ENCODE measurements around the gene ZNF543.
A peak's percentile ranks its signal among the peaks of the same experiment; 100 is the strongest.

ZNF543 gene

DNA sequence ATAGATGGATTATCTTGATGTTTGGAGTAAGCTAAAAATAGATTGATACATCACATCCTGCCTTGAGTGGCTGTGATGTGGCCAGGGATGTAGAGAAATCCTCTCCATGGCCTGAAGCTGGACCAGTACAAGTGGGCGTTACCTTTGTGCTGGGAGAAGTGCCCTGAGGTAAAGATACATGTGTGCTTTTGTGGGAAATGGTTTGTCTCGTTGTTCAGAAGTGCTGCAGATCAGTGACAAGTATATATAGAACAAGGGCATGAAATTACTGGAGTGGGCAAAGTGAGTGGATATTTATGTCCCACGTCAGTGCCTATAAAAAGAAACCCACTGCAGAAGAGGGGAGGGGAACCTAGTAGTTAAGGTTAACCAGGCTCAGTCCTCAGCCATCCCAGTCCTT is 18.6 kb downstream of the ZNF543 start:
- TF ChIP-seq, protein P1, sequence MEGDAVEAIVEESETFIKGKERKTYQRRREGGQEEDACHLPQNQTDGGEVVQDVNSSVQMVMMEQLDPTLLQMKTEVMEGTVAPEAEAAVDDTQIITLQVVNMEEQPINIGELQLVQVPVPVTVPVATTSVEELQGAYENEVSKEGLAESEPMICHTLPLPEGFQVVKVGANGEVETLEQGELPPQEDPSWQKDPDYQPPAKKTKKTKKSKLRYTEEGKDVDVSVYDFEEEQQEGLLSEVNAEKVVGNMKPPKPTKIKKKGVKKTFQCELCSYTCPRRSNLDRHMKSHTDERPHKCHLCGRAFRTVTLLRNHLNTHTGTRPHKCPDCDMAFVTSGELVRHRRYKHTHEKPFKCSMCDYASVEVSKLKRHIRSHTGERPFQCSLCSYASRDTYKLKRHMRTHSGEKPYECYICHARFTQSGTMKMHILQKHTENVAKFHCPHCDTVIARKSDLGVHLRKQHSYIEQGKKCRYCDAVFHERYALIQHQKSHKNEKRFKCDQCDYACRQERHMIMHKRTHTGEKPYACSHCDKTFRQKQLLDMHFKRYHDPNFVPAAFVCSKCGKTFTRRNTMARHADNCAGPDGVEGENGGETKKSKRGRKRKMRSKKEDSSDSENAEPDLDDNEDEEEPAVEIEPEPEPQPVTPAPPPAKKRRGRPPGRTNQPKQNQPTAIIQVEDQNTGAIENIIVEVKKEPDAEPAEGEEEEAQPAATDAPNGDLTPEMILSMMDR (IDR thresholded peaks at IDR 0.05; ENCODE audit: low read length, missing control alignments): no peak
- DNase-seq (ENCODE audit: low read depth): peak; percentile 13

DNA sequence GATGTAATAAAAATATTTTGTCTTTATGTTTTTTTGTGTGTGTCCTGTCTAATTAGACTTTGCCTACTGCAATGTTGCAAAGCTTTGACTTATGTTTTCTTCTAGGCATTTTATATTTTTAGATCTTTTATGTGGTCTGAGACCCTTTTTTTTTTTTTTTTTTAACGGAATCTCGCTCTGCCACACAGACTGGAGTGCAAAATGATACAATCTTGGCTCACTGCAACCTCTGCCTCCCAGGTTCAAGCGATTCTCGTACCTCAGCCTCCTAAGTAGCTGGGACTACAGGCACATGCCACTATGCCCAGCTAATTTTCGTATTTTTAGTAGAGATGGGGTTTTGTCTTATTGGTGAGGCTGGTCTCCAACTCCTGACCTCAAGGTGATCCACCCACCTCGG is 22.3 kb downstream of the ZNF543 start:
- H3K4me3 ChIP-seq (replicated peaks; ENCODE audit: low read depth, low read length): no peak overlapping the region
- DNase-seq (ENCODE audit: low read depth): no peak
- TF ChIP-seq, protein P1 (IDR thresholded peaks at IDR 0.05; ENCODE audit: low read length, missing control alignments): no peak

More for the DNA sequence above, 18.6 kb downstream of the ZNF543 start:
- no peak overlapping the region for H3K4me3 ChIP-seq (replicated peaks; ENCODE audit: low read depth, low read length)

DNA sequence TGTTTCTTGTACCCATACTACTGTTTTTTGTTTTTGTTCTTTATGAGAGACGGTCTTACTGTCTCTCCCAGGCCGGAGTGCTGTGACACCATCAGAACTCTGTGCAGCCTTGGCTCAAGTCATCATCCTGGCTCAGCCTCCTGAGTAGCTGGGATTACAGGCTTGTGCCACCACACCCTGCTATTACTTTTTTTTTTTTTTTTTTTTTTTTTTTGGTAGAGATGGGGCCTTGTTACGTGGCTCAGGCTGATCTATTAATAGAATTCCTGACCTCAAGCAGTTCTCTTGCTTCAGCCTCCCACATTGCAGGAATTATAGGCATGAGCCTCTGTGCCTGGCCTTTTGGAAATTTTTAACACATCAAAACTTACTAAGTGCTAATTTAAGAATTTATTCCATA is 27.9 kb downstream of the ZNF543 start:
- TF ChIP-seq, protein P1 (IDR thresholded peaks at IDR 0.05; ENCODE audit: low read length, missing control alignments): no peak
- peak; percentile 21 for DNase-seq (ENCODE audit: low read depth)

DNA sequence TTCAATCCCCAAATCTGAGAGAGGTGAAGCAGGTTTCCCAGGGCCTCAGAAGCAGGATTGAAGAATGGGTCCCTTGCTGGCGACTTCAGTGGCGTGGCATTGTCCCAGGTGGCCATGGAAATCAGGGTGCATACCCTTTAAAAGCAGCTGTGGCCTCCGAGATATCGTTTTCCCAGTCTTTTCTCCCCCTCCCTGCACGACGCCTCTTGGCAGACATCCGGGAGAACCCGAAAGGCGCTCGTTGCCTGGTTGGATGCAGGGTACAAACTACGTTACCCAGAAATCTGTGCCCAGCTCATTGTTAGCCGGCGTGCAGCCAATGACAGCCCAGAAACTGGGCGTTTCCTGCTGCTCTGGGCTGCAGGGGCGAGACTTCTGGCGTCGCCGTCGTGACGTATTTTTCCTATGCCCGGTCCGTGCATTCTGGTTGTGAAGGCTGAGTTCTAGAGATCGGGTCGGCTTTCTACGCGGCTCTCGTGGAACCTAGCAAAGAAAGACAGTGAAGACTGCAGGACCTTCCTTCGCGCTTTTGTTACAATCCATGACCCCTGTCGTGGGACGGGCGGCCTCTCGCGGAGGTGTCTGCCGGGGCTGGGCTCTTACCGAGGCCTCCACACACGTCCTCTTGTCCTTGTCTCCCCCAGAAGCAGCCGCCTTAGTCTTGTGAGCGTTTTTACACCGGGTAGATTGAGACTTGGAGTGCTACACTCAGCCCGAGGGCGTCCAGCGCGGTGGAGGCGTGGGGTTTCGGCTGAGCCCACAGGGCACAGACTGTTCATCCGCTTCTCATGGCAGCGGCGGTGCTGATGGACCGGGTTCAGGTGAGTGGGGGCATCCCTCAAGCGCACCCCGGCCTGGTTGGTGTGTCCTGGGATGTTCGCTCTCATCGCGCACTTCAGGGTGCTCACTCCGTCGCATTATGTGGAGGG is 30.9 kb downstream of the ZNF543 start, which contains the start of gene ZNF304:
TSS of gene ZNF304 (plus strand) at position 395 of the 929 bp plus-strand sequence. CDS start at position 789, 394 bp downstream.
- TF ChIP-seq, protein P1 (IDR thresholded peaks at IDR 0.05; ENCODE audit: low read length, missing control alignments): no peak
- DNase-seq (ENCODE audit: low read depth): peak; percentile 96
- H3K4me3 ChIP-seq (replicated peaks; ENCODE audit: low read depth, low read length): peak within 1 kb of the TSS; percentile 99

More for the DNA sequence above, 27.9 kb downstream of the ZNF543 start:
- H3K4me3 ChIP-seq (replicated peaks; ENCODE audit: low read depth, low read length): no peak overlapping the region

DNA sequence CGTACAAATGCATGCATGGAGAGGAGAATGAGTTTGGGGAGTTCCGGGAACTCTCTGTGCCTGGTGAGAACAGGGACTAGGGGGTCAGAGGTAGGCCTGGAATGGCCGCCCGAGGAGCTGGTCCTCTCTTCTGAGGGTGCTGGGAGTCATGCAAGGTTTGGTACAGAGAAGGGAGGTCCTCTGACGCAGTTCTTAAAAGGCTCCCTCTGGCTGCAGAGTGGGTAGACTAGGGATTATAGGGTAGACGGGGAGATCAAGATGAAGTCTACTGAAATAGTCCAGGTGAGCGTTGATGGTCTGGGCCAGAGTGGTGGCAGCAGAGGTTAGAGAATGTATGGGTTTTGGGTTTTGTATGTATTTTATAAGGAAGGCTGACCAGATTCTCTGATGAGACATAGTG is 31.6 kb downstream of the ZNF543 start:
- H3K4me3 ChIP-seq (replicated peaks; ENCODE audit: low read depth, low read length): peak overlapping the region; percentile 99
- TF ChIP-seq, protein P1 (IDR thresholded peaks at IDR 0.05; ENCODE audit: low read length, missing control alignments): no peak
- DNase-seq (ENCODE audit: low read depth): no peak

DNA sequence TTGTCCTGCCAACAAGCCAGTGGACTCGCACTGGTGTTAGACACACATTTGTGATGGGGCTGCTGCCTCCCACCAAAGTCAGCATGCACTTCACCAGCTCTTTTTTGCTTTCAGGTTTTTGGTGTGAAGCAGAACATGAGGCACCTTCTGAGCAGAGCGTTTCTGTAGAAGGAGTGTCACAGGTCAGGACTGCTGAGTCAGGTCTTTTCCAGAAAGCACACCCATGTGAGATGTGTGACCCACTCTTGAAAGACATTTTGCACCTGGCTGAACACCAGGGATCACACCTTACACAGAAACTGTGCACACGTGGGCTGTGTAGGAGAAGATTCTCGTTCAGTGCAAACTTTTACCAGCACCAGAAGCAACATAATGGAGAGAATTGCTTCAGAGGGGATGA is 35.6 kb downstream of the ZNF543 start:
- TF ChIP-seq, protein P1 (IDR thresholded peaks at IDR 0.05; ENCODE audit: low read length, missing control alignments): no peak
- no peak overlapping the region for H3K4me3 ChIP-seq (replicated peaks; ENCODE audit: low read depth, low read length)
- DNase-seq (ENCODE audit: low read depth): no peak

All from fibroblast of pulmonary artery (primary cell).